GM15510 (cell line): ENCODE results near the gene CABP4.

Experiments
- POLR2A ChIP-seq: IDR thresholded peaks from 3 replicates; pipeline ENCODE4 v1.6.1; 2011; ENCODE audit warnings: borderline replicate concordance; ENCODE audit not compliant: insufficient read length; ENCODE audit errors: extremely low read depth

Gene CABP4

DNA sequence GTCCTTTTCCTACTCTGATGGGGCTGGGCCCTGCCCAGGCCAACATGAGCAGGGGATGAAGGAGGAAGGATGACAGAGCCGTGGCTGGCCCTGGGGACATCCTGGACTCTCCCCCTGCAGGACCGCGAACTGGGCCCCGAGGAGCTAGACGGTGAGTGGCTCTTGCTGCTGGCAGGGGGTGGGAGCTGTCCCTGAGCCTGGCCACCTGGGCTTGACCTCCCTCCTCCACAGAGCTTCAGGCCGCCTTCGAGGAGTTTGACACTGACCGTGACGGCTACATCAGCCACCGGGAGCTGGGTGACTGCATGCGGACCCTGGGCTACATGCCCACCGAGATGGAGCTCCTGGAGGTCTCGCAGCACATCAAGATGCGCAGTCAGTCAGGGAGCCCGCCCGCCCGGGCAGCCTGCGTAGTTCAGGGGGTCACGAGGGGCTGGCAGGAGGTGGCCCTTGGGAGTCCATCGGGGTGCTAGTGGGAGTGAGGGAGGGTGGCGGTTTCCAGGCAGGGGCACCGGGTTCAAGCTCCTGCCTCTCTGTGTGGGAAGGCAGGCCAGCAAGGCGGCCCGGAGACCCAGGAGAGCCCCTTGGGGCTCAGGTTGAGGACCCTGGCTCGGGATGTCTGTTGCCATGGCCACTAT is 1.0 kb downstream of the CABP4 start:
- TF ChIP-seq POLR2A: no peak

DNA sequence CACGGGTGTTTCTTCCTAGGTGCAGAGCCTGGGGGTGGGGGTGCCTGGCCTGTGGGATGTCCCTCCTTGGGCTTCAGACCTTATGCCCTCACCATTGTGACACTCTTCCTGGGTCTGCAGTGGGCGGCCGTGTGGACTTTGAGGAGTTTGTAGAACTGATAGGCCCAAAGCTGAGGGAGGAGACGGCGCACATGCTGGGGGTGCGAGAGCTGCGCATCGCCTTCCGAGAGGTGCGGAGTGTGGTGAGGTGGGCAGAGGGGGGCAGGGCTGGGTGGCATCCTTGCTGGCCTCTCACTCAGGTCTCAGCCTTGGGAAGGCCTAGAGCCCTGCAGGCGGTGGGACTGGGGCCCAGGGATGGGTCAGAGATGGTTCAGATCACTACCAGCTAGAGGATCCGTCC is 2.3 kb downstream of the CABP4 start:
- no peak for TF ChIP-seq POLR2A

DNA sequence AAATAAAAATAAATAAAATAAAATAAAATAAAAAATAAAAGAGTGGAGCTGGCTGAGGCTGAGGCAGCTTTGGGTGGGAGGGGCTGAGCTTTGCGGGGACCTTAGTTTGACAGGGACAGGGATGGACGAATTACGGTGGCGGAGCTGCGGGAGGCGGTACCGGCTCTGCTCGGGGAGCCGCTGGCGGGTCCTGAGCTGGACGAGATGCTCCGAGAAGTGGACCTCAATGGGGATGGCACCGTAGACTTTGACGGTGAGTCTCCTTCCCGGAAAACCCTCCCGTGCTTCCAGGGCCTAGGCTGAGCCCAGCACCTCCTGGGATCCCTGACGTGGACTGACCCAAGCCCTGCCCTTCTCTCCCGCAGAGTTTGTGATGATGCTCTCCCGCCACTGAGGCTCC is 3.1 kb downstream of the CABP4 start:
- TF ChIP-seq POLR2A: no peak

- TF ChIP-seq POLR2A: no peak
Observed at GRCh38 chr11:67463186-67463585, 8.0 kb downstream of the CABP4 start.

GRCh38 chr11:67463680-67464410 is 8.7 kb downstream of the CABP4 start:
- no peak for TF ChIP-seq POLR2A

GRCh38 chr11:67464411-67465188 is 9.4 kb downstream of the CABP4 start:
- peak; percentile 77 for TF ChIP-seq POLR2A

DNA sequence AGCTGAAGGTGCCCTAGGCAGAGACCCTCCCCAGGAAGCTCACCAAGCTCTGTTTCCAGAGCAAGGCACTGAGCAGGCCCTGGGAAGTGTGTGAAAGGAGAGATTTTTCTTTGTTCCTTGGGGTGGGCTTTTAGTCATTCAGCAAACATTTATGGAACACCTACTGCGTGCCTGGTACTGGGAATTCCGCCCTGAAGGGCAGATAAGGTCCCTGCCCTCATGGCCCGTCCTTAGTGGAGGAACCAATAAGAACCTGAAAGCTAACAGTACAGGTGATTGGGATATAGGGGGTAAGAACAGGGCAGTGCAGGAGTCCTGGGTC is 10.0 kb downstream of the CABP4 start:
- TF ChIP-seq POLR2A: no peak

GRCh38 chr11:67466367-67466766 is 11.2 kb downstream of the CABP4 start:
- no peak for TF ChIP-seq POLR2A

GRCh38 chr11:67466962-67467771 is 12.0 kb downstream of the CABP4 start:
- TF ChIP-seq POLR2A: peak; percentile 16

DNA sequence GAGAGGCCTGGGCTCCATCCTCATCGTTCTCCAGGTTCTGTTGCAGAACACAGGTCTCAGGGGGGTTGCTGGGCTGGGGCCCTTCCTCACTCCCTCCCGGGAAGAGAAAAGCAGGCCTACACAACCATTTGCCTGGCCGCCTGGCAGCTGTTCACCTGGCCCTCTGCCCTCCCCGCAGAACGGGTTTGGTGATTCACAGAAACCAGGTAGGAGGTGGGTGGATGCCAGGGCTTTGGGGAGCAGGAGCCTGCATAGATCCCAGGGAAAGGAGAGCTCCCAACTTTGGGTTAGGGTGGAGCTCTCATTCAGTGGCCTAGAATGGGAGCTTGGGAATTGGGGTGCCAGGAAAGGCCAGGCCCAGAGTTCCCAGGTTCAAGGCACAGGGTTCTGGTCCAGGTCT is 12.9 kb downstream of the CABP4 start:
- no peak for TF ChIP-seq POLR2A

- no peak for TF ChIP-seq POLR2A
Observed at GRCh38 chr11:67468456-67468758, 13.3 kb downstream of the CABP4 start.

DNA sequence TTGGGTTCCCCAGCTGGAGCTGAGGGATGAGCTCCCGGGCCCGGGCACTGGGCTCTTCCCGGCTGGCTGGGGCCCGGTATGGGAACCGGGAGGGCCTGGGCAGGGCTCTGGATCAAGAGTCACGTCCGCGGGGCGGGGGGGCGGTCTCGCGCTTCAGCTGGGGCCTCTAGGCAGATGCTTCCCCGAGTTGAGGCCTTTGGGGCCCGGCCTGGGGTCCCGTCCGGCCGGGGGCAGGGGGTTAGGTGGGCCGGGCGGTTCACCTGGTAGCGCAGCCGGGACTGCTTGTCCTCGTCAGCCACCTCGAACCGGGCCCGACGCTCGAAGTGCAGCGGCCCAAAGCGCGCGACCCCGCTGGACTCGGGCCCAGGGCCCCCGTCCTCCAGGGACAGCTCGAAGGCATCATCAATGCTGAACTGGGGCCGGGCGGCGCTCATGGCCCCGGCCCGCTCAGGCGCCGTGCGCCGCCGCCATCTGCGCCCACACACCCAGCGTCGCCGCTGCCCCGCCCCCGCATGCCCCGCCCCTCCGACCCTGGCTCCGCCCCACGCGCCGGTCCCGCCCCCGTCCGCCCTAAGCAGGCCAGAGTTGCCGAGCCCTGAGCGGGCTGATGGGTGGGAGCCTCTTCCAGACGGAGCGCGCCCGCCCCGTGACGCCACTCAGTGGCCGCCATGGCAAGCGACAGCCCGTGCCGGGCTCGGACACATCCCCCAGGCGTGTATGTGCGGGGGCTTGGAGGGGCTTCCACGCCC is 13.8 kb downstream of the CABP4 start, which contains the start of gene TMEM134:
TMEM134 (minus strand) TSS at position 493 of the 749 bp plus-strand sequence; CDS start at position 434, 59 bp downstream.
- peak; percentile 88 for TF ChIP-seq POLR2A

- TF ChIP-seq POLR2A: no peak
Observed at GRCh38 chr11:67469508-67469811, 14.3 kb downstream of the CABP4 start.

DNA sequence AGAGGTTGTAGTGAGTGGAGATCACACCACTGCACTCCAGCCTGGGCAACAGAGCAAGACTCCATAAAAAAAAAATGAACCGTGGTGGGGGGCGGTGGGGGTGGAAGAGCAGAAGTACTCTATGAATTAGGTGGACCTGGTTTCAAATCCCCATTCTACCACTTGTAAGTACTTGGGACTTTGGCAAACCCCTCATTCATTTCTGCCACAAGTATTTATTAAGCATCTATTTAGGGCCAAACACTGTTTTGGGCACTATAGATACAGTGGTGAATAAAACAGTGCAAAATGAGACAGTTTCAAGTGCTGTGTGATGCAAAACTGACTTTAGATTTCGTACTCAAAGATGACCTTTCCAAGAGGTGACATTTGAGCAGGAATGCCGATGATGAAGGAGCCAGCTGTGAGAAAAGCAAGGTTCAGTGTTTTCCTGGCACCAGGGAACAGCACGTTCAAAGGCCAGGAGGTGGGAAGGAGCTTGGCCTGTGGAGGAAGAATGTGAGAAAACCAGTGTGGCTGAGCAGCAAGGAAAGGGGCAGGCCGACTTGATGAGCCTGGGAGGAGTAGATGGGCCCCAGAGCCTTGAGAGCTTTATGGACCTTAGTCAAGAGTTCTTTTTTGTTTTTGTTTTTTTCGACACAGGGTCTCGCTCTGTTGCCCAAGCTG is 15.3 kb downstream of the CABP4 start:
- TF ChIP-seq POLR2A: no peak
